ENCODE results near the gene ABHD15.

DNA sequence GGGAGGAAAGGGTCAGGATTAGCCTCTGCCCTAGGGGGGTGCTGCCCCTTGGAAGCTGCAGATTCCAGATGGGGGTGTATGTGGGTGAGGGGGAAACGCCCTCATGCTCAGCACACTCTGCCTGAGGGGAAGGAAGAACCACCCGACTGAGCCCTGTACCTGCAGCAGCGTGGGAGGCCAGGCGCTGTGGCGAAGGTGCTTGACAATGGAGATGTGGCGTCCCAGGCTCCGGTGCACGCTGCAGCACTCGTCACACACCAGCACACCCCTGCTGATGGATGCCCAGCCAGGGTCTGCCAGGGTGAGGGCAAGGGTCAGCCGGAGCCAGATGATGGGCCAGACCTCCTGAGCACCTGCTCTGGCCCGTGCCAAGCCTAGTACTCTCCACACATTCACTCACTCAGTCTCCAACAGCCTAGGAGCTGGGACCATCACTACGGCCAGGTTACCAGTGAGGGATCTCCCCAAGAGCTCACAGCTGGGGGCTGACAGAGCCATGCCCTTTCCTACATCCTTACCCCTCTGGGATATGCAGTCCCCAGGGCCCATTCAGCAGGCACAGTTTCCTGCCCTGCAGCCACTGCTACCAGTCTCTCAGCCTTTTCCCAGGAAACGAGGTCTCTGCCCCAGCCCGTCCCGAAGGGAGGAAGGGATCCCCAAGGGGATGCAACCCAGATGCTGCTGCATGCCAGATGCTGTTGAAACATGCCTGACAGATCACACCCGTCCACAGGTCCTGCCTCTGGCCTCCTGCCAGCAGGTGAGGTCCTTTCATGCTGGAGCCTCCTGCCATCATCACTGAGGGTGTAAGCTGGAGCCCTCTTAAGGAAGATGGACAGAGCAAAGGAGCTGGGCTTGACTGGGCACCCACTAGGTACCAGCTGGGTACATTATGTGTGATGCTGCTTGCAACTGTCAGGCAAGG is 16.7 kb upstream of the ABHD15 start:
- TF ChIP-seq, protein P1, sequence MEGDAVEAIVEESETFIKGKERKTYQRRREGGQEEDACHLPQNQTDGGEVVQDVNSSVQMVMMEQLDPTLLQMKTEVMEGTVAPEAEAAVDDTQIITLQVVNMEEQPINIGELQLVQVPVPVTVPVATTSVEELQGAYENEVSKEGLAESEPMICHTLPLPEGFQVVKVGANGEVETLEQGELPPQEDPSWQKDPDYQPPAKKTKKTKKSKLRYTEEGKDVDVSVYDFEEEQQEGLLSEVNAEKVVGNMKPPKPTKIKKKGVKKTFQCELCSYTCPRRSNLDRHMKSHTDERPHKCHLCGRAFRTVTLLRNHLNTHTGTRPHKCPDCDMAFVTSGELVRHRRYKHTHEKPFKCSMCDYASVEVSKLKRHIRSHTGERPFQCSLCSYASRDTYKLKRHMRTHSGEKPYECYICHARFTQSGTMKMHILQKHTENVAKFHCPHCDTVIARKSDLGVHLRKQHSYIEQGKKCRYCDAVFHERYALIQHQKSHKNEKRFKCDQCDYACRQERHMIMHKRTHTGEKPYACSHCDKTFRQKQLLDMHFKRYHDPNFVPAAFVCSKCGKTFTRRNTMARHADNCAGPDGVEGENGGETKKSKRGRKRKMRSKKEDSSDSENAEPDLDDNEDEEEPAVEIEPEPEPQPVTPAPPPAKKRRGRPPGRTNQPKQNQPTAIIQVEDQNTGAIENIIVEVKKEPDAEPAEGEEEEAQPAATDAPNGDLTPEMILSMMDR (IDR thresholded peaks at IDR 0.05; ENCODE audit: low read depth, low read length): no peak
- TF ChIP-seq POLR2A (IDR thresholded peaks at IDR 0.05; ENCODE audit: extremely low read depth, insufficient read length): no peak
- no peak for TF ChIP-seq MYC (IDR thresholded peaks at IDR 0.05; ENCODE audit: low read depth, low read length)
- TF ChIP-seq, protein P2, sequence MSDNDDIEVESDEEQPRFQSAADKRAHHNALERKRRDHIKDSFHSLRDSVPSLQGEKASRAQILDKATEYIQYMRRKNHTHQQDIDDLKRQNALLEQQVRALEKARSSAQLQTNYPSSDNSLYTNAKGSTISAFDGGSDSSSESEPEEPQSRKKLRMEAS (IDR thresholded peaks at IDR 0.05; ENCODE audit: low read depth, low read length): no peak
